NCI-H2081 (cell line): ENCODE data around the gene ELFN2.

Source experiments
- DNase-seq, 2 experiments: peaks; one replicate each; lab custom pipeline; 2025; lab: John Stamatoyannopoulos, UW

The ELFN2 gene

DNA sequence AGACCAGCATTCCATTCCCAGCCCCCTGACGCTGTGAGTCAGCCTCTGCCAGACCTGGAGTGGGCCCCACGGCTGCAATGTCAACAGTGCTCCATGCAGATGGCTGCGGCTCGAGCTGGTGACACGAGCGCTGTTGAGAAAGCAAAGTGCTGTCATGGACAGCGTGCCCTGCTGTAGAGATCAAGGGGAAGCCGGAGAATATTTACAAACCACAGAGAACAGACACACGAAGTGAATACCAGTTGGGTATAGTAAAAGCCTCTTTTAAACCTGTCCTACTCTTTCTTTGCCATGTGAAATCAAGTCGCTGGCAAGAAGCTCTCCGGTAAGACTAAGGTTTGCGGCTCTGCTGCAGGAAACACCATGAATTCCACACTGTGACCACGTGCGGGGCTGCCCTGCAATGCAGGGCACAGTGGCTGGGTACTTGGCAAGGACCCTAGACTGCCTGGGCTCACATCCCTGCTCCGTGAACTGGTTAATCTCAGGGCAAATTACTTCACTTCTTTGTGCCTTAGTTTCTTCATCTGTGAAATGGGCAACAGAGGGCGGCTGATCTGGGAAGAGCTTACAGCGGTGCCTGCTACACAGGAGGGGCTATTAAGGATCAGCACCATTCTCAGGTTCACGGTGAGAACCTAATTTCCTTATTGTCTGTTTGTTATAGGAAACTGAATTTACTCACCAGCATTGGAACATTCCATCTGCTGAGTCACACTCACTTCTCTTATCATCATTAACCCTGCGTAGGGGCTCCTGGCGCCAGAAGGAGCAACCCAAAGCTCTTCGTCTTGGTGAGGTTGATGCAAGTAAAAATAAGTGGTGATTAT lies 27.8 kb upstream of the ELFN2 start:
- DNase-seq = no peak

DNA sequence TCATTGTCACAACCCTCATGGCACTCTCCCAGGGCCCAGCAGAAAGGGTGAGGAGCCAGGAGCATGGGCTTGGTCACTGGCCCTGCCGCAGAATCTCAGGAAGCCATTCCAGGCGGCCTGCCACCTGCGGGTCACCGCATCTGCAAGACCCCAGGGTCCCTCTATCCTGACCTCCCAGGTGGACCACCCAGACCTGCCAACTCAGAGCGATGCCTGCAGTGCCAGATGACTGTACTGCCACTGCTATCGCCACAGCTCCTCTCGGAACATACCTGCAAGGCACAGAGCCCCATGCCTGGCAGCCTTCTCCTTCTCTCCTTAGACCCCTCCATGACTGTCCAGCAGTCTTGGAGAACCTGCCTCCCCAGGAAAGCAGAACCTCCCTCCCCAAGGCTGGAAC lies 26.4 kb upstream of the ELFN2 start:
- DNase-seq = no peak

DNA sequence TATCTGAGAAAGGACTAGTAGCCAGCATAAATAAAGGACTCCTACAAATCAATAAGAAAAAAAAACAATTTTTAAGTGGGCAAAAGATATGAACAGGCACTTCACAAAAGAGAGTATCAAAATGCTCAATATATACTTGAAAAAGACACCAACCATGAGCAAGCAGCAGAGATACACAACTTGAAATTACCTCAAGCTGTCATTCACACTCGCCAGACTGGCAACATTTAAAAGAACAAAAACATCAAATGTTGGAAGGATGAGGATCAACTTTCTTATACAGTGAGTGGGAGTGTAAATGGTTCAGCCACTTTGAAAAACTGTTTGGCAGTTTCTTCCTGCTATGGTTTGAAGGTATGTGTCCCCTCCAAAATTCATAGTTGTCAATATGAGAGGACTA lies 23.9 kb upstream of the ELFN2 start:
- DNase-seq = no peak

DNA sequence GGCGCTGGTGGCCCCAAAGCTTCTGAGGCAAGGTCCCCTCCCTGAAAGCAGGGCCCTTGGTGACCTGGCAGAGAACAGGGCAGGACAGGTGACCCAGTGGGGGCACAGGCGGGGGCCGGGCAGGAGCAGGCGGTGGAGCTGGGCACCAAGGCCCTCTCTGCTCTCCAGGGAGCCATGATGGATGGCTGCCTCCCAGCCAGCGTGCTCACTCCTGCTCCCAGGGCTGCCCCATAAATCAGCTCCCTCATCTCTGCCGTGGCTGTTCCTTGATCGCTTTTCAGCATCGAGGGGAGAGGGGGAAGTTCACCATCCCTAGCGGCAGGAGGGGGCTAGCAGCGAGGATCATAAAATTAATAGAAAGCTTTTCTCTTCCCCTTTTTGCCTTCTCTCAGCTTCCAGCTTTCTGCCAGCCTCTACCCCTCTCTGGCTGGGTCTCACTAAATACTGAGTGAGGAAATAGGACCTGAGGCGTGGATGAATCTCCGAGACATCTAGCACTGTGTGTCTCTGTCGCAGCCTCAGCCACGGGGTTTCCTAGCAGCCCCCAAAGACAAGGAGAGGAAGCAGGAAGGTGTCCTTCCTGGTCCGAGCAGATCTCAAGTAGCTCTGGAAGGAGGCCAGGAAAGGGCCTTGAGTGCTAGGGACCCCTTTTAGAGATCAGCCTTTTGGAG lies 22.2 kb upstream of the ELFN2 start:
- no peak for DNase-seq

DNA sequence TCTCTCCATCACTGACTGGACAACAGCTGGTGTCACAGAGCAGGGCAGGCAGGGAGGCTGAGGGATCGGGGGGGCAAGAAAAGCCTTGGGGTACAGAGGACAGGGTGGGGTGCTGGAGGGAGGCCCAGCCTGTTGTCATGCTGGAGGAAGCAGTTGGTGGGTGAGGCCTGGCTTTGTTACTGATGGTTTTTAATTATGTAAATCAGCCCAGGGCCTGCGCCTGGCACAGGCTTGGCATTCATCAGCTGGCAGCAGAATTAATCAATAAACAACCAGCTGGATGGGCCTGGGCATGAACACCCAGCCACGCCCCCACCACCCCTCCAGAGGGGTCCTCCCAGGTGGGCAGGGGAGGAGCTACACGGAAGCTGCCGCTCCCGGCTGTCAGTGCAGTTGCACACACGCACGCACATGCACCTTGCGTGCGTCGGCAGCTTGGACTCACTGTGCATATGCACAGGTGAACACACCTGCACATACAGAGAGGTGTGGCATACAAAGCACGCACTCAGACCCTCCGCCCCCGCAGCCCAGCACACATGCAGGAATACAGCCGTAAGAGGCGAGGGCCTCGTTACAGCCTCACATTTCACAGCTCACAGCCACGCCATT lies 21.3 kb upstream of the ELFN2 start:
- DNase-seq = no peak

- no peak for DNase-seq
These were observed 18.2 kb upstream of the ELFN2 start for GRCh38 chr22:37445501-37445900.

DNA sequence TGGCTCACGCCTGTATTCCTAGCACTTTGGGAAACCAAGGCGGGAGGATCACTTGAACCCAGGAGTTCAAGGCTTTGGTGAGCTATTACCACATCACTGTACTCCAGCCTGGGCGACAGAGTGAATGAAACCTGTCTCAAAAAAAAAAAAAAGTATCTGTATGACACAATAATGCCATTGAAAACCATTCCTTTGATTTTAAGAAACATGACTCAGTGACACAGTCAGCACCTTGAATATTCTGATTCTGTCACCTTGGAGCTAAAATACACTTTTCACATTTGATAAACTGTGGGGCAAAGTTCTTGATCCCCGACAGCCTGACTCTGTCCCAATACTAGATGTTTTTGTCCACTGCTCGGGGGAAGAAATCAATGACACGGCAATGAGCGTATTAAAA lies 16.7 kb upstream of the ELFN2 start:
- DNase-seq = no peak

- no peak for DNase-seq
These were observed 15.8 kb upstream of the ELFN2 start for GRCh38 chr22:37443086-37443485.

DNA sequence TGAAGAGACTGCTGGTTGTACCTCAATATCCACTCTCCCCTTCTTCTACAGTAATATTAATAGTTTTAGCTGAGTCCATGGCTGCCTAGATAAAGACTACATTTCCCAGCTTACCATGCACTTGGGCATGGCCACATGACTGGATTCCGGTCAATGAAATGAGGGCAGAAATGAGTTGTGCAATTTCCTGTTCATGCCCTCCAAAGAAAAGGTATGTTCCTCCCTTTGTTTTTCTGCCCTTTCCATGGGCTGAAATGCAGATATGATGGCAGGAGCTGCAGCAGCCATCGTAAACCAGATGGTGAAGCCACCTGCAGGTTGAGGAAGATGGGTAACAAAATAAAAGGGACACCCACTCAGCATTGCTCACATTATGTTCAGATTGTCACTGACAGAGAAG lies 15.3 kb upstream of the ELFN2 start:
- DNase-seq = no peak

- DNase-seq = no peak
These were observed 14.9 kb upstream of the ELFN2 start for GRCh38 chr22:37442135-37442534.

- DNase-seq = no peak
These were observed 13.6 kb upstream of the ELFN2 start for GRCh38 chr22:37440875-37441274.

DNA sequence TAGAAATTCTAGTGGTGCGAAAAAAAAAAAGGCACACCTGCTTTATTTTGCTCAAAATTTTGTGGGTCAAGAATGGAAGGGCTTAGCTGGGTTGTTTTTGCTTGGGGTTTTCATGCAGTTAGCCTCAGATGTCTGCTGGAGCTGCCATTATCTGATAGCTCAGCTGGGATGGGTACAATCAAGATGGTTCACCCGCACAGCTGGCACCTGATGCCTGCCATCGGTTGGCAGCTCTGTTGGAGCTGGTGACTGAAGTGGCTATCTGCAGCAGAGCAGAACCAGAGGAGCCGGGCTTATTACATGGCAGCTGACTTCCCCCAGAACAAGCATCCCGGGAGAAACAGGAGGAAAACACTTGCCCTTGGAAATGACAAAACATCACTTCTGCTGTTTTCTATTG lies 12.1 kb upstream of the ELFN2 start:
- DNase-seq = no peak

GRCh38 chr22:37435970-37436603 lies 8.8 kb upstream of the ELFN2 start:
- no peak for DNase-seq

DNA sequence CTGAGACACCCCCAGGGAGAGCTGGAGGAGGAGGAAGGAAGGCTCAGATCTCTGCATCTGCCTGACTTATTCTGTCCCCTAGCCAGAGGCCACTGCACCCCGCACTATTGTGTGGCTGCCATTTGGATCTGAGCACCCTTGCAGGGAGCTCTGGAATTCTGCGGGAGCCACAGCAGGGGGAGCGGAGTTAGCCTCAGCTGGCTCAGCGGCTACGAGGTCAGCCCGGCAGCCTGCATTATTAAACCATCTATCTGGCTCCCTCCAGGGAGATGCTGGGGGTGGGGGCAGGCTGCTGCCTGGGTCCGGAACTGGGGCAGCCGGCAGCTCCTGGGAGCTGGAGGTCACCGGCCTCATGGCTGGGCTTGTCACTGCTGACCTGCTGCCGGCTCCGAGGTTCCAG lies 6.5 kb upstream of the ELFN2 start:
- DNase-seq = no peak

GRCh38 chr22:37432708-37433054 lies 5.4 kb upstream of the ELFN2 start:
- DNase-seq = no peak

- DNase-seq = no peak
These were observed 4.8 kb upstream of the ELFN2 start for GRCh38 chr22:37431801-37432707.

GRCh38 chr22:37431366-37431765 lies 4.1 kb upstream of the ELFN2 start:
- no peak for DNase-seq

DNA sequence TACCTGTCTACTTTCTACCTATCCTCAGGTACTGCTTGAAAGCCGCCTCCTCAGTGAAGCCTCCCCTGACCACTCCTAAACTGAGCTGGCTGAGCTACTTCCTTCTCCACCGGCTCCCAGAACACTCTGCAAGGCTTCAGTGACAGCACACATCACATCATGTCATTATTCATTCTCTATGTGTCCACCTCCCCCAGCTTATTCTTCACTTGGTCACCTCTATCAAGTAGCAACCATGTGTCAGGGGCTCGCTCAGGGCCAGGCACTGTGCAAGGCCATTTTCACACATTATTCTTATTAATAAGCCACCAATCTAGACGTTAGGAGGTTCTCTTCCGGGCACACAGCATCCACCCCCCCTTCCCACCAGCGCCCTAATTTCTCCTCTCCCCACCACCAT lies 3.7 kb upstream of the ELFN2 start:
- DNase-seq = no peak

- DNase-seq = peak in 1 of 2 experiments; percentile 23
These were observed 1.6 kb upstream of the ELFN2 start for GRCh38 chr22:37428649-37429586.
